ENCODE measurements around the gene SERPINB10. TPM values are rescaled to one million over a fixed set of nuclear protein-coding genes. Genes with fewer than 3 reads are reported as not detected.

The SERPINB10 gene
- total and polyA plus RNA-seq, 9 donors, result 2.0 TPM; not detected in 8

DNA sequence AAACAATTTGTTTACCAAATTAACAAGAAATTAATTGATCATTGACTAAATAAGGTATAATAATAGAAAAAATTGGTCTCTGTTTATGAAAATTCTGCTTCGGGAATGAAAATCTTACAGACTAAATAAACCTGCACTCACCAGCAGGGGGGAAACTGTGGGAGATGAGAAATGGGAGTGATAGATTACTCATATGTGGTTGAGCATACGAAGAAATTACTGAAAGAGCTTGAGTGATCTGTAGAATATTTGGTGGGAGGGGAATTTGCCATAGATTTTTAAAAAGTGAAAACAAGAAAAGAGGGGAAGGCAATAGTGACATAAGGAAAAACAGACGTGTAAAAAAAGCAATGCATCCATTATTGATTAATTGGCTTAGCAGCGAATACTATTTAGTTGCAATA lies 43.5 kb downstream of the SERPINB10 start:
- Histone ChIP-seq H3K27ac (no peak overlapping the region), H3K27me3 (no peaks in the 10 kb centered on the region), H3K9me3 (no peaks in the 10 kb centered on the region), H3K4me3 (no peak overlapping the region), H3K4me1 (ENCODE audit: insufficient read depth) (no peaks in the 10 kb centered on the region), H3K36me3 (no peaks in the 10 kb centered on the region)
- intact Hi-C loops (cut with DNase I), result no loop called here
- 64 to 65% (median 65%) methylated on average over 4 of the region's 4 CpGs for WGBS, 3 donors
- TF ChIP-seq POLR2A (IDR thresholded peaks at IDR 0.05) (no peak), EP300 (IDR thresholded peaks at IDR 0.05) (no peak)
- TF ChIP-seq, protein P1, sequence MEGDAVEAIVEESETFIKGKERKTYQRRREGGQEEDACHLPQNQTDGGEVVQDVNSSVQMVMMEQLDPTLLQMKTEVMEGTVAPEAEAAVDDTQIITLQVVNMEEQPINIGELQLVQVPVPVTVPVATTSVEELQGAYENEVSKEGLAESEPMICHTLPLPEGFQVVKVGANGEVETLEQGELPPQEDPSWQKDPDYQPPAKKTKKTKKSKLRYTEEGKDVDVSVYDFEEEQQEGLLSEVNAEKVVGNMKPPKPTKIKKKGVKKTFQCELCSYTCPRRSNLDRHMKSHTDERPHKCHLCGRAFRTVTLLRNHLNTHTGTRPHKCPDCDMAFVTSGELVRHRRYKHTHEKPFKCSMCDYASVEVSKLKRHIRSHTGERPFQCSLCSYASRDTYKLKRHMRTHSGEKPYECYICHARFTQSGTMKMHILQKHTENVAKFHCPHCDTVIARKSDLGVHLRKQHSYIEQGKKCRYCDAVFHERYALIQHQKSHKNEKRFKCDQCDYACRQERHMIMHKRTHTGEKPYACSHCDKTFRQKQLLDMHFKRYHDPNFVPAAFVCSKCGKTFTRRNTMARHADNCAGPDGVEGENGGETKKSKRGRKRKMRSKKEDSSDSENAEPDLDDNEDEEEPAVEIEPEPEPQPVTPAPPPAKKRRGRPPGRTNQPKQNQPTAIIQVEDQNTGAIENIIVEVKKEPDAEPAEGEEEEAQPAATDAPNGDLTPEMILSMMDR (IDR thresholded peaks at IDR 0.05), result no peak
- DNase-seq, result no peak

DNA sequence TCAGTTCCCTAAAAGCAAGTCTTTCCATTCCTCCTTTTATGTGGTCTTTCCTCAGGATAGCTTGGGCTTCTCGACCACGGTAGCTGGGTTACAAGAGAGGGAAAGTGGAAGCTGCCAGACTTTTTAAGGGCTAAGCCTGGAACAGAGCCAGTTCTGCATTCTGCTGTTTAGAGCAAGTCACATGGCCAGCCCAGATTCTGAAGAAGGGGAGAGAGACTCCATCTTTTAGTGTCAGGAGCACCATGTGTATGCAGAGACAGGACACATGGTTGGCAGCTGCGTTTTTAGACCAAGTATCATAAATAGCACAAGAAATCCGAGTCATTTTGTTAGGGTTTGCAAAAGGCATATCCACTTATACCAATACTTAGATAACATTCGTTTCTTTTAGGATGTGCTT lies 46.1 kb downstream of the SERPINB10 start:
- no peak for DNase-seq
- Histone ChIP-seq H3K27ac (no peak overlapping the region), H3K36me3 (no peaks in the 10 kb centered on the region), H3K27me3 (no peaks in the 10 kb centered on the region), H3K4me3 (no peak overlapping the region), H3K9me3 (no peaks in the 10 kb centered on the region), H3K4me1 (ENCODE audit: insufficient read depth) (no peaks in the 10 kb centered on the region)
- TF ChIP-seq EP300 (IDR thresholded peaks at IDR 0.05), result no peak
- TF ChIP-seq, protein P1 (IDR thresholded peaks at IDR 0.05), result no peak
- no peak for TF ChIP-seq POLR2A (IDR thresholded peaks at IDR 0.05)
- intact Hi-C loops (cut with DNase I), result no loop called here
- 51 to 66% (median 55%) methylated on average over 5 of the region's 5 CpGs for WGBS, 3 donors

DNA sequence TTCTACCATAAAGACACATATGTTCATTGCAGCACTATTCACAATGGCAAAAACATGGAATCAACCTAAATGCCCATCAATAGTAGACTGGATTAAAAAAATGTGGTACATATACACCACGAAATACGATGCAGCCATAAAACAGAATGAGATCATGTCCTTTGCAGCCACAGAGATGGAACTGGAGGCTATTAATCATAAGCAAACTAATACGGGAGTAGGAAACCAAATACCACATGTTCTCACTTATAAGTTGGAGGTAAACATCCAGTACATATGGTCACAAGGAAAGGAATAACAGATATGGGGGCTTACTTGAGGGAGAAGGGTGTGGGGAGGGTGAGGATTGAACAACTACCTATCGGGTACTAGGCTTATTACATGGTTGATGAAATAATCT lies 49.0 kb downstream of the SERPINB10 start:
- no peak for DNase-seq
- Histone ChIP-seq H3K4me1 (ENCODE audit: insufficient read depth) (no peaks in the 10 kb centered on the region), H3K27me3 (no peaks in the 10 kb centered on the region), H3K36me3 (no peaks in the 10 kb centered on the region), H3K27ac (no peak overlapping the region), H3K4me3 (no peak overlapping the region), H3K9me3 (no peaks in the 10 kb centered on the region)
- TF ChIP-seq POLR2A (IDR thresholded peaks at IDR 0.05) (no peak), EP300 (IDR thresholded peaks at IDR 0.05) (no peak)
- TF ChIP-seq, protein P1 (IDR thresholded peaks at IDR 0.05), result no peak
- WGBS, 3 donors, result 59 to 62% (median 61%) methylated on average over 4 of the region's 4 CpGs
- intact Hi-C loops (cut with DNase I), result no loop called here

DNA sequence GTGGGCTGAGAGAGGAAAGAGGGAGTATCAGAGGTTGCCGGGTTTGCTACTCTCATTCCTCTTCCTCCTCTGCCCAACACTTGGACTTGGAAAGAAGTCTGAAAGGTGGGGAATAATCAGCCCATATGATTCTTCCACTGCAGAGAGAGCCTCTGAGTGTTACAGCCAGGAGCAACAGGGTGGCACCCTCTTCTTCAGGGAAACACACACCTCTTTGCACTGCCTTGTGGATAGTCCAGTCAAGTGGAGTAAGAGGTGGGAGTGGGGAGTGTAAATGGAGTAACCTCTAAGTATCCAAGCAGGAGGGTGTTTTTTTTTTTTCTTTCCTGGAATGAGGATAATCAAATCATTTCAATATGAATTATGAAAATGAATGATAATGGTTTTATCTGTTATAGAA lies 53.1 kb downstream of the SERPINB10 start:
- intact Hi-C loops (cut with DNase I), result no loop called here
- Histone ChIP-seq H3K27me3 (no peaks in the 10 kb centered on the region), H3K4me3 (no peak overlapping the region), H3K9me3 (no peaks in the 10 kb centered on the region), H3K36me3 (no peaks in the 10 kb centered on the region), H3K27ac (no peak overlapping the region), H3K4me1 (ENCODE audit: insufficient read depth) (no peaks in the 10 kb centered on the region)
- WGBS, 3 donors, result 10 to 16% (median 13%) methylated on average over 1 of the region's 1 CpG
- no peak for TF ChIP-seq POLR2A (IDR thresholded peaks at IDR 0.05)
- no peak for TF ChIP-seq EP300 (IDR thresholded peaks at IDR 0.05)
- TF ChIP-seq, protein P1 (IDR thresholded peaks at IDR 0.05), result no peak
- no peak for DNase-seq
